ENCODE data around the gene VPS8.

GRCh38 chr3:185062191-185062590 lies 250.2 kb downstream of the VPS8 start:
- no peak for TF ChIP-seq NFYB (CRISPR knock-in tag; IDR thresholded peaks at IDR 0.05)
- TF ChIP-seq RAD21 (CRISPR knock-in tag; IDR thresholded peaks at IDR 0.05): no peak

All from HepG2 (cell line).